GM23338 (cell line): ENCODE measurements around the gene TAC3.

Source experiments
- CTCF ChIP-seq, 2 experiments: fragments of 200-600 bp in 1 of 2; sonication (generic) in 1 of 2; conservative IDR thresholded peaks; 2 replicates each; pipeline versions ENCODE4 v1.5.1 to v1.6.1; 2016 to 2017; ENCODE audit warnings: antibody characterized with exemption in 2 of 2, low read depth in 2 of 2, mild to moderate bottlenecking in 2 of 2, moderate library complexity in 1 of 2
- EZH2phosphoT487 ChIP-seq: fragments of 200-600 bp; sonication (generic); IDR thresholded peaks from one replicate; pipeline ENCODE4 v1.8.1; 2018; ENCODE audit warnings: antibody characterized with exemption; ENCODE audit not compliant: unreplicated experiment
- POLR2AphosphoS5 ChIP-seq: IDR thresholded peaks from 2 replicates; pipeline ENCODE4 v1.6.1; 2016; ENCODE audit warnings: antibody characterized with exemption, low read depth
- TF ChIP-seq, protein P1 (sequence below): IDR thresholded peaks from 2 replicates; pipeline ENCODE4 v1.6.1; 2016; ENCODE audit warnings: antibody characterized with exemption
- TF ChIP-seq, protein P2 (sequence below): IDR thresholded peaks from one replicate; pipeline ENCODE4 v1.6.1; 2018; ENCODE audit warnings: antibody characterized with exemption; ENCODE audit not compliant: unreplicated experiment

DNA sequence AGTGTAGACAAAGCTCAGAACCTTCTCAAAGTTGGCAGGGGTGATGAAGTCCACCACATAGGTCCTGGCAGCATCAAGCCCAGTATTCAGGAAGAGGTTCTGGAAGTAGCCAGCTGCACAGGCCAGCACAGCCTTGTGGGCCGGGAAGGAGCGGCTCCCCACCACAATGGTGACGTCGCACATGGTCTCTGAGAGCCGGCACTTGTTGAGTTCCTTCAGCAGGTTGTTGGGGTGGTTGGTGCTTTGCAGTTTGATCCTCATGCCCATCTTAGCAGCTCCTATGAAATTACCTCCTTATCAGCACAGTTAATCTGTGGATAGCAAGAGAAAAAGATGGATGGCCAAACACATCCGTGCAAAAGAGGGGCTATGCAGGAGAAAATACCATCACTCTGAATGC, 11.7 kb downstream of the TAC3 start:
- TF ChIP-seq EZH2phosphoT487, result no peak
- TF ChIP-seq CTCF (conservative IDR thresholded peaks at IDR 0.05; ENCODE audit: low read depth in 2 of 2), result no peak
- no peak for TF ChIP-seq POLR2AphosphoS5
- TF ChIP-seq, protein P1, sequence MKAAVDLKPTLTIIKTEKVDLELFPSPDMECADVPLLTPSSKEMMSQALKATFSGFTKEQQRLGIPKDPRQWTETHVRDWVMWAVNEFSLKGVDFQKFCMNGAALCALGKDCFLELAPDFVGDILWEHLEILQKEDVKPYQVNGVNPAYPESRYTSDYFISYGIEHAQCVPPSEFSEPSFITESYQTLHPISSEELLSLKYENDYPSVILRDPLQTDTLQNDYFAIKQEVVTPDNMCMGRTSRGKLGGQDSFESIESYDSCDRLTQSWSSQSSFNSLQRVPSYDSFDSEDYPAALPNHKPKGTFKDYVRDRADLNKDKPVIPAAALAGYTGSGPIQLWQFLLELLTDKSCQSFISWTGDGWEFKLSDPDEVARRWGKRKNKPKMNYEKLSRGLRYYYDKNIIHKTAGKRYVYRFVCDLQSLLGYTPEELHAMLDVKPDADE, result no peak
- TF ChIP-seq, protein P2, sequence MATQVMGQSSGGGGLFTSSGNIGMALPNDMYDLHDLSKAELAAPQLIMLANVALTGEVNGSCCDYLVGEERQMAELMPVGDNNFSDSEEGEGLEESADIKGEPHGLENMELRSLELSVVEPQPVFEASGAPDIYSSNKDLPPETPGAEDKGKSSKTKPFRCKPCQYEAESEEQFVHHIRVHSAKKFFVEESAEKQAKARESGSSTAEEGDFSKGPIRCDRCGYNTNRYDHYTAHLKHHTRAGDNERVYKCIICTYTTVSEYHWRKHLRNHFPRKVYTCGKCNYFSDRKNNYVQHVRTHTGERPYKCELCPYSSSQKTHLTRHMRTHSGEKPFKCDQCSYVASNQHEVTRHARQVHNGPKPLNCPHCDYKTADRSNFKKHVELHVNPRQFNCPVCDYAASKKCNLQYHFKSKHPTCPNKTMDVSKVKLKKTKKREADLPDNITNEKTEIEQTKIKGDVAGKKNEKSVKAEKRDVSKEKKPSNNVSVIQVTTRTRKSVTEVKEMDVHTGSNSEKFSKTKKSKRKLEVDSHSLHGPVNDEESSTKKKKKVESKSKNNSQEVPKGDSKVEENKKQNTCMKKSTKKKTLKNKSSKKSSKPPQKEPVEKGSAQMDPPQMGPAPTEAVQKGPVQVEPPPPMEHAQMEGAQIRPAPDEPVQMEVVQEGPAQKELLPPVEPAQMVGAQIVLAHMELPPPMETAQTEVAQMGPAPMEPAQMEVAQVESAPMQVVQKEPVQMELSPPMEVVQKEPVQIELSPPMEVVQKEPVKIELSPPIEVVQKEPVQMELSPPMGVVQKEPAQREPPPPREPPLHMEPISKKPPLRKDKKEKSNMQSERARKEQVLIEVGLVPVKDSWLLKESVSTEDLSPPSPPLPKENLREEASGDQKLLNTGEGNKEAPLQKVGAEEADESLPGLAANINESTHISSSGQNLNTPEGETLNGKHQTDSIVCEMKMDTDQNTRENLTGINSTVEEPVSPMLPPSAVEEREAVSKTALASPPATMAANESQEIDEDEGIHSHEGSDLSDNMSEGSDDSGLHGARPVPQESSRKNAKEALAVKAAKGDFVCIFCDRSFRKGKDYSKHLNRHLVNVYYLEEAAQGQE, result no peak
